Osteocyte (in vitro differentiated cells): ENCODE measurements around the gene AP4E1. TPM values are rescaled to one million over a fixed set of nuclear protein-coding genes. Genes with fewer than 3 reads are reported as not detected.

Source experiments
- DNase-seq: peaks from one replicate; pipeline ENCODE4 v3.0.0; 2021; ENCODE audit warnings: mixed read lengths; ENCODE audit not compliant: unreplicated experiment; ENCODE audit errors: extremely low spot score
- H3K27ac Mint-ChIP-seq: one replicate; pipeline ENCODE4 v1.8.0; 2021; ENCODE audit warnings: mild to moderate bottlenecking, mixed read lengths; ENCODE audit not compliant: unreplicated experiment
- H3K27me3 Mint-ChIP-seq: one replicate; pipeline ENCODE4 v1.8.0; 2021; ENCODE audit warnings: mixed read lengths; ENCODE audit not compliant: unreplicated experiment
- H3K36me3 Mint-ChIP-seq: one replicate; pipeline ENCODE4 v1.8.0; 2021; ENCODE audit warnings: mixed read lengths; ENCODE audit not compliant: unreplicated experiment
- H3K4me1 Mint-ChIP-seq: one replicate; pipeline ENCODE4 v1.8.0; 2021; ENCODE audit warnings: mixed read lengths; ENCODE audit not compliant: unreplicated experiment
- H3K4me3 Mint-ChIP-seq: one replicate; pipeline ENCODE4 v1.8.0; 2021; ENCODE audit warnings: mild to moderate bottlenecking, moderate library complexity, mixed read lengths; ENCODE audit not compliant: unreplicated experiment
- H3K9me3 Mint-ChIP-seq: one replicate; pipeline ENCODE4 v1.8.0; 2021; ENCODE audit warnings: mixed read lengths; ENCODE audit not compliant: unreplicated experiment
- total RNA-seq: library from RNA; stranded (reverse); gene quantifications from 2 replicates; pipeline ENCODE4 v1.2.1, GENCODE V29; 2021
- TF ChIP-seq, protein P1 (sequence below): fragments of 200-600 bp; sonication (generic); IDR thresholded peaks from 2 replicates; pipeline ENCODE4 v1.5.0; 2021; ENCODE audit warnings: antibody characterized with exemption, mild to moderate bottlenecking, moderate library complexity

Gene AP4E1
- total RNA-seq, 1 donor from 2014 or later: 12.3 TPM

DNA sequence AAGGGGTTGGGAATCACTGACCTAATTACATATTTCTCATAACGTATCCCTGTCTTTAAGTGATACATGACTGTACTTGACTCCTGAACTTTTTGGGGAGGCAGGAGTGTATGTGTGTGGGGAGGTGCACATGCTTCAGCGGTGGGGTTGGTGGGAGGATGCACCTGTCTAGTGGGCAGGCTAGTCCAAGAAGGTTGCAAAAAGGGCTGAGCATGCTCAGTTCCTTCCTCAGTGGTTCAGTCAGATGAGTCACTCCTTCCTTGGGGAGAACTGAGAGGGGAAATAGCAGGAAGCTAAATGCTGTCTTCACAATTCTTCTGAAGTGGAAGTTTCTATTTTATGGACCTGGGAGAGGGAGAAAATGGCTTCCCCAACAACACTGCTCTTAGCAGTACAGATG is 24.6 kb upstream of the AP4E1 start:
- TF ChIP-seq, protein P1, sequence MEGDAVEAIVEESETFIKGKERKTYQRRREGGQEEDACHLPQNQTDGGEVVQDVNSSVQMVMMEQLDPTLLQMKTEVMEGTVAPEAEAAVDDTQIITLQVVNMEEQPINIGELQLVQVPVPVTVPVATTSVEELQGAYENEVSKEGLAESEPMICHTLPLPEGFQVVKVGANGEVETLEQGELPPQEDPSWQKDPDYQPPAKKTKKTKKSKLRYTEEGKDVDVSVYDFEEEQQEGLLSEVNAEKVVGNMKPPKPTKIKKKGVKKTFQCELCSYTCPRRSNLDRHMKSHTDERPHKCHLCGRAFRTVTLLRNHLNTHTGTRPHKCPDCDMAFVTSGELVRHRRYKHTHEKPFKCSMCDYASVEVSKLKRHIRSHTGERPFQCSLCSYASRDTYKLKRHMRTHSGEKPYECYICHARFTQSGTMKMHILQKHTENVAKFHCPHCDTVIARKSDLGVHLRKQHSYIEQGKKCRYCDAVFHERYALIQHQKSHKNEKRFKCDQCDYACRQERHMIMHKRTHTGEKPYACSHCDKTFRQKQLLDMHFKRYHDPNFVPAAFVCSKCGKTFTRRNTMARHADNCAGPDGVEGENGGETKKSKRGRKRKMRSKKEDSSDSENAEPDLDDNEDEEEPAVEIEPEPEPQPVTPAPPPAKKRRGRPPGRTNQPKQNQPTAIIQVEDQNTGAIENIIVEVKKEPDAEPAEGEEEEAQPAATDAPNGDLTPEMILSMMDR: no peak
- Mint-ChIP-seq H3K9me3 (no peaks in the 10 kb centered on the region), H3K36me3 (no peaks in the 10 kb centered on the region), H3K4me3 (no peak overlapping the region), H3K27me3 (no peaks in the 10 kb centered on the region), H3K27ac (peak overlapping the region; percentile 95), H3K4me1 (peaks cover 44% of the 10 kb centered on the region)
- DNase-seq: no peak

DNA sequence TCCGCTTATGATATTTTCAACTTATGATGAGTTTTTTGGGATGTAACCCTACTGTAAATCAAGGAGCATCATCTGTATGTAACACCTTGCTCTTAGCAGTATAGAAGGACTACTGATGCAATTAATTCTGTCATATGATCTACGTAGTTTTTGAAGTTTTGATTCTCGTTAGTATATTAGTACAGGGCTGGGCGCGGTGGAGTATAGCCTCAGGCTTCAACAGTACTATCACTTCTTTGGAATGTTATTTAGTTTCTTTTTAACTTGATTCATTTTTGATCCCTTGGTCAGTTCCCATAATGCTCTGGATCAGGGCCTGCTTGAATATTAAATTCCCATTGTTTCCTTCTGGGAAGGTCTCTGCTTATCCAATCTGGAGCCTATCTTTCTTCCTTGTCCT is 23.9 kb upstream of the AP4E1 start:
- Mint-ChIP-seq H3K4me3 (no peak overlapping the region), H3K27me3 (no peaks in the 10 kb centered on the region), H3K27ac (peak overlapping the region; percentile 95), H3K9me3 (no peaks in the 10 kb centered on the region), H3K4me1 (peaks cover 44% of the 10 kb centered on the region), H3K36me3 (no peaks in the 10 kb centered on the region)
- DNase-seq: no peak
- TF ChIP-seq, protein P1: no peak

DNA sequence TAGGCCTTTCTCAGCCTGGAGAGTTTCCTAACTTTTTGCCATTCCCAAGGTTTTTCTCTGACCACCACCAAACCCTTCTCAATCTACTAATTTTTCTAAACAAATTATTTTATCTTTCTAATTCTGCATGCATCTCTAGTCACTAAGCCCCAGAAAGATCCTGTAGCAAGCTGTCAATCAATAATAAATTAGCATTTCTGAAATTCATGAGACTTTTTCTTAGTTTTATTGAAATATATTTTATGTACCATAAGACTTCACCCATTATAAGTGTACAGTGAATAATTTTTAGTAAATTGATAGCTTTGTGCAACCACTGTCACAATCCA is 22.4 kb upstream of the AP4E1 start:
- Mint-ChIP-seq H3K27me3 (no peaks in the 10 kb centered on the region), H3K9me3 (peaks cover 3% of the 10 kb centered on the region), H3K4me3 (no peak overlapping the region), H3K4me1 (peaks cover 33% of the 10 kb centered on the region), H3K27ac (peak overlapping the region; percentile 95), H3K36me3 (no peaks in the 10 kb centered on the region)
- no peak for DNase-seq
- TF ChIP-seq, protein P1: no peak

DNA sequence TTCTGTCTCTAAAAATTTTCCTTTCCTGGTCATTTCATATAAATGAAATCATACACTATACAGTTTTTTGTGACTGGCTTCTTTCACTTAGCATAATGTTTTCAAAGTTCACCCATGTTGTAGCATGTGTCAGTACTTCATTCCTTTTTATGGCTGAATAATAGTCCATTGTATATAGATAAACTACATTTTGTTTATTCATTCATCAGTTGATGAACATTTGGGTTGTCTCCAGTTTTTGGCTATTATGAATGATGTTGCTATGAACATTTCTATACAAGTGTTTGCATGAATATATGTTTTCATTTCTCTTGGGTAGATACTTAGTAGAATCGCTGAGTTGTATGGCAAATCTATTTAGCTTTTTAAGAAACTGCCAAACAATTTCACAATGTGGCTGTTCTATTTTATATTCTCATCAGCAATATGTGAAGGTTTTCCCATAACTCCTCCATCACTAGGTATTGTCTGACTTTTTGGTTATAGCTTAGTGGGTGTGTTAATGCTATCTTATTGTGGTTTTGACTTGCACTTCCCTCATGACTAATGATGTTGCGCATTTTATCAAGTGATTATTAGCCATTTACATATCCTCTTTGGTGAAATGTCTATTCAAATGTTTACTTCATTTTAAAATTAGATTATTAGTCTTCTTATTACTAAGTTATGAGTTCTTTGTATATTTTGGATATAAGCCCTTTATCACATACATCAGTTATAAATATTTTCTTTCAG is 21.7 kb upstream of the AP4E1 start:
- DNase-seq: no peak
- Mint-ChIP-seq H3K36me3 (no peaks in the 10 kb centered on the region), H3K4me1 (peaks cover 31% of the 10 kb centered on the region), H3K9me3 (peaks cover 4% of the 10 kb centered on the region), H3K4me3 (no peak overlapping the region), H3K27ac (peak overlapping the region; percentile 42), H3K27me3 (no peaks in the 10 kb centered on the region)
- TF ChIP-seq, protein P1: no peak

DNA sequence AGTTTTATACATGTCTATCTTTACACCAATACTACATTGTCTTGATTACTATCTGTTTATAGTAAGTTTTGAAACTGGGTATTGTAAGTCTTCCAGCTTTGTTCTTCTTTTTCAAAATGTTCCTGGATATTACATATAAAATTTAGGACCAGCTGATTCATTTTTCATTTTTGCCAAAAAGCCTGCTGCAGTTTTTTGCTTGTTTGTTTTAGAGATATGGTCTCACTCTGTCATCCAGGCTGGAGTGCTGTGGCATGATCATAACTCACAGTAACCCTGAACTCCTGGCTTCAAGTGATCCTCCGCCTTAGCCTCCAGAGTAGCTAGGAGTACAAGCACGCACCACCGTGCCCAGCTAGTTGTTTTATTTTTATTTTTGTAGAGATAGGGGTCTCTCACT is 20.4 kb upstream of the AP4E1 start:
- Mint-ChIP-seq H3K4me1 (peaks cover 31% of the 10 kb centered on the region), H3K36me3 (no peaks in the 10 kb centered on the region), H3K27ac (no peak overlapping the region)

More for the DNA sequence above, 20.4 kb upstream of the AP4E1 start:
- TF ChIP-seq, protein P1: no peak
- Mint-ChIP-seq H3K9me3 (peaks cover 4% of the 10 kb centered on the region), H3K4me3 (no peak overlapping the region), H3K27me3 (no peaks in the 10 kb centered on the region)
- DNase-seq: no peak
